ENCODE data around the gene SLIT2.

Gene SLIT2

GRCh38 chr4:20265726-20266125 lies 14.0 kb downstream of the SLIT2 start:
- DNase-seq, result no peak

GRCh38 chr4:20266215-20267082 lies 14.7 kb downstream of the SLIT2 start:
- no peak for DNase-seq

GRCh38 chr4:20268028-20268427 lies 16.3 kb downstream of the SLIT2 start:
- DNase-seq, result no peak

GRCh38 chr4:20269320-20269719 lies 17.6 kb downstream of the SLIT2 start:
- no peak for DNase-seq

- DNase-seq, result no peak
These were observed 20.2 kb downstream of the SLIT2 start for GRCh38 chr4:20271950-20272349.

- no peak for DNase-seq
These were observed 20.7 kb downstream of the SLIT2 start for GRCh38 chr4:20272411-20272872.

GRCh38 chr4:20273793-20274192 lies 22.1 kb downstream of the SLIT2 start:
- DNase-seq, result no peak

GRCh38 chr4:20276848-20277247 lies 25.1 kb downstream of the SLIT2 start:
- DNase-seq, result no peak

GRCh38 chr4:20278195-20278594 lies 26.5 kb downstream of the SLIT2 start:
- no peak for DNase-seq

- DNase-seq, result no peak
These were observed 27.7 kb downstream of the SLIT2 start for GRCh38 chr4:20279381-20279780.

GRCh38 chr4:20281453-20281852 lies 29.7 kb downstream of the SLIT2 start:
- no peak for DNase-seq

GRCh38 chr4:20283039-20283438 lies 31.3 kb downstream of the SLIT2 start:
- DNase-seq, result no peak

- no peak for DNase-seq
These were observed 33.3 kb downstream of the SLIT2 start for GRCh38 chr4:20284990-20285389.

GRCh38 chr4:20287246-20287645 lies 35.5 kb downstream of the SLIT2 start:
- DNase-seq, result no peak

- no peak for DNase-seq
These were observed 36.4 kb downstream of the SLIT2 start for GRCh38 chr4:20288047-20288650.

- DNase-seq, result no peak
These were observed 37.3 kb downstream of the SLIT2 start for GRCh38 chr4:20288846-20289512.

- DNase-seq, result no peak
These were observed 38.1 kb downstream of the SLIT2 start for GRCh38 chr4:20289782-20290181.

- no peak for DNase-seq
These were observed 41.0 kb downstream of the SLIT2 start for GRCh38 chr4:20292739-20293138.

GRCh38 chr4:20297261-20297660 lies 45.6 kb downstream of the SLIT2 start:
- DNase-seq, result no peak

GRCh38 chr4:20297783-20298182 lies 46.1 kb downstream of the SLIT2 start:
- no peak for DNase-seq

- DNase-seq, result no peak
These were observed 46.8 kb downstream of the SLIT2 start for GRCh38 chr4:20298455-20298854.

GRCh38 chr4:20298986-20299385 lies 47.3 kb downstream of the SLIT2 start:
- DNase-seq, result no peak

GRCh38 chr4:20299515-20299914 lies 47.8 kb downstream of the SLIT2 start:
- DNase-seq, result no peak

GRCh38 chr4:20301161-20301560 lies 49.5 kb downstream of the SLIT2 start:
- DNase-seq, result no peak
